ENCODE data around the gene DNAJC5. TPM values are rescaled to one million over a fixed set of nuclear protein-coding genes. Genes with fewer than 3 reads are reported as not detected.
A peak's percentile ranks its signal among the peaks of the same experiment; 100 is the strongest.
"Not testable (repeated sequence)": the region's sequence is repeated elsewhere in the genome, so short reads cannot be mapped to it uniquely, and the experiment has no call there.

The DNAJC5 gene
- total RNA-seq, 1 donor from 2014 or later, result 57.9 TPM

DNA sequence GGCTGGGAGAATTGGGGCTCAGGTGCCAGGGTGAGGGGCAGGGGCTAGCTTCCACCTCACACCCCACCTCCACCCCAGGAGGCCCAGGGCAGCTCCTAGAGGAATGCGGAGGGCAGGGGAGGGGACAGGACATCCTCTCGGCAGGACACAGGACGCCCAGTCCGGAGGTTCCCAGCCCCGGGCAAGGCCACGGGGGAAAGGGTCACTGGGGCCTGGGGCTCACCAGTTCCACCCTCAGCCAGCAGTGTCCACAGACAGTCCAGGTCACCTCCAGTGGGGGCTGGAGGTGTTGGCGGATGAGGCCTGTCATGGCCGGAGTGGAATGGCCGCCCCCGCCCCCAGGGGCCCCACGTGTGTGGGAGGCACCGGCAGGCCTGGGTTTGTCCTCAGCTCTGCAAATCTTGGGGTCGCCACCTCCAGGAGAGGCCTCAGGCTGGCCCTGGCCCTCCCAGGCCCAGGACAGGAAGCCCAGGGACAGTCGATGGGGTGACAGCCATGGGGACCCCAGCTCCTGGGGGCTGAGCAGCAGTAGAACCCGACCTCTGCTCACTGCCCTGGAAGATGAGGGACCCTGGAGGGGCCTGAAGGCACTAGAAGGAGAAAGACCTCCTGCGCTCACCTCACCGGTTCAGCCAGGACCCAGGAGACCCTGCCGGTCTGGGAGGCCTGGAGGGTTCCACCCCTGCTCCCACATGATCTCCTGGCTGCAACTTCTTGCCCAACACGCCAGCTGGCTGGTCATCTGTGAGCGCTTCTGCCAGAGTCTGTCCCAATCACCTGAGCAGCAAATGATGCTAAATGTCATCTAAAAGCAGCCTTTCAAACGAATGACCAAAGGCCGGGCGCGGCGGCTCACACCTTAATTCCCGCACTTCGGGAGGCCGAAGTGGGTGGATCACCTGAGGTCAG is 46.7 kb upstream of the DNAJC5 start:
- H3K27me3 Mint-ChIP-seq (ENCODE audit: unreplicated experiment), result peaks cover 6% of the 10 kb centered on the region
- peaks cover 3% of the 10 kb centered on the region for H3K4me1 Mint-ChIP-seq (ENCODE audit: low read depth, unreplicated experiment)
- peaks cover 2% of the 10 kb centered on the region for H3K9me3 Mint-ChIP-seq (ENCODE audit: unreplicated experiment)
- peak overlapping the region; percentile 84 for H3K27ac Mint-ChIP-seq (ENCODE audit: unreplicated experiment)
- no peak for DNase-seq
- peaks cover 5% of the 10 kb centered on the region for H3K36me3 Mint-ChIP-seq (ENCODE audit: unreplicated experiment)
- TF ChIP-seq, protein P1, sequence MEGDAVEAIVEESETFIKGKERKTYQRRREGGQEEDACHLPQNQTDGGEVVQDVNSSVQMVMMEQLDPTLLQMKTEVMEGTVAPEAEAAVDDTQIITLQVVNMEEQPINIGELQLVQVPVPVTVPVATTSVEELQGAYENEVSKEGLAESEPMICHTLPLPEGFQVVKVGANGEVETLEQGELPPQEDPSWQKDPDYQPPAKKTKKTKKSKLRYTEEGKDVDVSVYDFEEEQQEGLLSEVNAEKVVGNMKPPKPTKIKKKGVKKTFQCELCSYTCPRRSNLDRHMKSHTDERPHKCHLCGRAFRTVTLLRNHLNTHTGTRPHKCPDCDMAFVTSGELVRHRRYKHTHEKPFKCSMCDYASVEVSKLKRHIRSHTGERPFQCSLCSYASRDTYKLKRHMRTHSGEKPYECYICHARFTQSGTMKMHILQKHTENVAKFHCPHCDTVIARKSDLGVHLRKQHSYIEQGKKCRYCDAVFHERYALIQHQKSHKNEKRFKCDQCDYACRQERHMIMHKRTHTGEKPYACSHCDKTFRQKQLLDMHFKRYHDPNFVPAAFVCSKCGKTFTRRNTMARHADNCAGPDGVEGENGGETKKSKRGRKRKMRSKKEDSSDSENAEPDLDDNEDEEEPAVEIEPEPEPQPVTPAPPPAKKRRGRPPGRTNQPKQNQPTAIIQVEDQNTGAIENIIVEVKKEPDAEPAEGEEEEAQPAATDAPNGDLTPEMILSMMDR (IDR thresholded peaks at IDR 0.05; ENCODE audit: partially characterized antibody, unreplicated experiment), result no peak
- no peak overlapping the region for H3K4me3 Mint-ChIP-seq (ENCODE audit: unreplicated experiment)

DNA sequence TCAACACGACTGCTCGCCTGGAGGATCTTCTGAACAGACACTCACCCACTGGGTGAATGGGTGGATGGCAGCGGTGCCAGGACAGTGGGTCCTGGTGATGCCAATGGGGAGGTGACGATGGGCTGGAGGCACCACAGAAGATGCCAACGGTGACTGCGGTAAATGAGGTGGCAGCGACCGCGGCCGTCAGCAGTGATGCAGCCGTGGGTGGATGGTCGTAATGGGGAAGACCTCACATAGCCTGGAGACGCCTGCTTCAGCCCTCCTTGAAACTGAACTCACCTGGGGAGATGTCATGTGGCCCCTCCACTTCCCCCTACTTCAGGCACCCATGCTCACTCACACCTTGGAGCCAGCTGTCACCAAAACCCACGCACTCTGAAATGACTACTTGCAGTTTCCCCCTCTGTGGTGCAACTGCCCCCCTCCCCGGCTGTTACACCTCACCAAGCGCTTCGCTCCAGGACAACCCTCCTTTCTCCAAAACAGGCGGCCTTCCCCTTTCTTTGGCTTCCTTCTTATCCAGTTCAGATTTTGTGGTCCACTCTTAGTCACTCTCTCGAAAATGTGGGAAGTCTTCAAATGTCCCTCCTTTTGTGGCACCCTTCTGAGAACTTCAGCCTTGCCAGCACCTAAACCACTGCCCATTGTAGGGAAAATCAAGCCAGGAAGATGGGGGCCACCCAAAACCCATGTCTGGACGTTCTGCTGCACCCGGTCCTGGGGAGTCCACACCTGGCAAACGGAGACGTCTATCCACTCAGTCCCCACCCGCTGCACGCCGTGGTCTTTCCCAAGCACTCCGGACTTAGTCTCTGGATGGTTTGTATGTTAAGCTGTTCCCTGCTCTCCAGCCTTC is 44.0 kb upstream of the DNAJC5 start:
- TF ChIP-seq, protein P1 (IDR thresholded peaks at IDR 0.05; ENCODE audit: partially characterized antibody, unreplicated experiment), result no peak
- Mint-ChIP-seq H3K4me3 (ENCODE audit: unreplicated experiment) (no peak overlapping the region), H3K9me3 (ENCODE audit: unreplicated experiment) (peaks cover 5% of the 10 kb centered on the region), H3K27me3 (ENCODE audit: unreplicated experiment) (peaks cover 3% of the 10 kb centered on the region), H3K27ac (ENCODE audit: unreplicated experiment) (peak overlapping the region; percentile 73), H3K4me1 (ENCODE audit: low read depth, unreplicated experiment) (no peaks in the 10 kb centered on the region), H3K36me3 (ENCODE audit: unreplicated experiment) (peaks cover 5% of the 10 kb centered on the region)
- no peak for DNase-seq

DNA sequence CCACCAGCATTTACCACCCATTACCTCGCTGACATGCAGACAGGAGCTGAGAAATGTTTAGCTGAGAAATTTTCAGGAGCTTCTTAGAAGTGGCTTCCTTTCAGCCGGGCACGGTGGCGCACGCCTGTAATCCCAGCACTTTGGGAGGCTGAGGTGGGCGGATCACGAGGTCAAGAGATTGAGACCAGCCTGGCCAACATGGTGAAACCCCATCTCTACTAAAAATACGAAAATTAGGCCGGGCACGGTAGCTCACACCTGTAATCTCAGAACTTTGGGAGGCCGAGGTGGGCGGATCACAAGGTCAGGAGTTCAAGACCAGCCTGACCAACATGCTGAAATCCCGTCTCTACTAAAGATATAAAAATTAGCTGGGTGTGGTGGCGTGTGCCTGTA is 43.4 kb upstream of the DNAJC5 start:
- DNase-seq; H3K9me3 Mint-ChIP-seq (ENCODE audit: unreplicated experiment): not testable (repeated sequence)

DNA sequence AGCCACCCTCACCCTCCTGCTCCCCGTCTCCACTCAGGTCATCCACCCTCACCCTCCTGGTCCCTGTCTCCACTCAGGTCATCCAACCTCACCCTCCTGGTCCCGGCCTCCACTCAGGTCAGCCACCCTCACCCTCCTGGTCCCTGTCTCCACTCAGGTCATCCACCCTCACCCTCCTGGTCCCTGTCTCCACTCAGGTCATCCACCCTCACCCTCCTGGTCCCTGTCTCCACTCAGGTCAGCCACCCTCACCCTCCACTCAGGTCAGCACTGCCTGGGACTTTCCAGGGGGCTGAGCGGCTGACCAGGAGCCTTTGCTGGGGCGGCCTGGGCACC is 41.2 kb upstream of the DNAJC5 start:
- H3K4me3 Mint-ChIP-seq (ENCODE audit: unreplicated experiment); H3K27me3 Mint-ChIP-seq (ENCODE audit: unreplicated experiment); H3K9me3 Mint-ChIP-seq (ENCODE audit: unreplicated experiment); DNase-seq; H3K27ac Mint-ChIP-seq (ENCODE audit: unreplicated experiment); H3K36me3 Mint-ChIP-seq (ENCODE audit: unreplicated experiment); H3K4me1 Mint-ChIP-seq (ENCODE audit: low read depth, unreplicated experiment): not testable (repeated sequence)

More for the DNA sequence above, 43.4 kb upstream of the DNAJC5 start:
- H3K27ac Mint-ChIP-seq (ENCODE audit: unreplicated experiment); H3K36me3 Mint-ChIP-seq (ENCODE audit: unreplicated experiment); H3K4me3 Mint-ChIP-seq (ENCODE audit: unreplicated experiment); H3K27me3 Mint-ChIP-seq (ENCODE audit: unreplicated experiment); H3K4me1 Mint-ChIP-seq (ENCODE audit: low read depth, unreplicated experiment): not testable (repeated sequence)

DNA sequence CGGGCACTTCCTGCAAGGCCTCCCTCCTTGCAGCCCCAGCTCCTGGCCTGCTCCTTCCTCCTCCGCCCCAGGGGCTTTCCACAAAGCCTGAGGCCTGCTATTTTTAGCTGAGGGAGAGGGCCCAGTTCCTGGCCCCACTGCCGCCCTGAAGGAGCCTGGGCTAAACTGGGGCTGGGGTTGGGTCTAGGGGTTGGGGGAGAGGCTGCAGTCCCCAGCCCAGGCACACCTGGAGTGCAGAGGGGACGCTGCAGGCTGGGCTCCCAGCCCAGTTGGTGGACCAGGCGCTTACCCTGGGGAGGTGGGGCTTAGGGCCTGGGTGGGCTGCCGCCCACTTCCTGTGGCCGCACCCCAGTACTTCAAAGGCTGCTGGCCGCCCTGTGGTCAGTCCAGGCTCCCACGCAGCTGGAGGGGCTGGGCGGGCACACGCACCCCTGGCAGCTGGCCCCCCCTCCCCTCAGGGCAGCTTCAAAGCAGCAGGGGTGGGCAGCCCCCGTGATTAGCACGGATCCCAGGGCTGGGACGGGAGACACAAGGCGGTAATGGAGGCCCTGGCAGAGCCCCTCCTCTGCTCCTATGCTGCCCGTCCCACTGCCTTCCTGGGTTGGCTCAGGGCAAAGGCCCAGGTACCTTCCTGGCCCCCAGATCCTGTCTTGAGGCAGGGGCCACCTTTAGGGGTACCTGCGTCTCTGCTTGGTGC is 40.7 kb upstream of the DNAJC5 start:
- Mint-ChIP-seq H3K9me3 (ENCODE audit: unreplicated experiment) (peaks cover 5% of the 10 kb centered on the region), H3K4me3 (ENCODE audit: unreplicated experiment) (no peak overlapping the region), H3K36me3 (ENCODE audit: unreplicated experiment) (peaks cover 5% of the 10 kb centered on the region), H3K27me3 (ENCODE audit: unreplicated experiment) (no peaks in the 10 kb centered on the region), H3K4me1 (ENCODE audit: low read depth, unreplicated experiment) (peaks cover 13% of the 10 kb centered on the region), H3K27ac (ENCODE audit: unreplicated experiment) (no peak overlapping the region)
- TF ChIP-seq, protein P1 (IDR thresholded peaks at IDR 0.05; ENCODE audit: partially characterized antibody, unreplicated experiment), result no peak
- no peak for DNase-seq
